ENCODE data around the gene RASA2.

RASA2 gene

DNA sequence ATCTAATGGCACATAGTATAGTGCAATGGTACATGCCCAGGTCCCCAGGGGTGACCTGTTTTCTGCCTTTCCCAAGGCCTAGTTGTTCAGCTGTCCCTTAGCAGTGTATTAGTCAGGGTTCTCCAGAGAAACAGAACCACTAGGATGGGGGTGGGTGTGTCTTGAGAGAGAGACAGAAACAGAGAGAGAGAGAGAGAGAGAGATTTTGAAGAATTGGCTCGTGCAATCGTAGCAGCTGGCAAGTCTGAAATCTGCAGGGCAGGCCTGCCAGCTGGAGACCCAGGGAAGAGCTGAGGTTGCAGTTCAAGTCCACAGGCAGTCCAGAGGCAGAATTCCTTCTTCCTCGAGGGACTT is 160.7 kb downstream of the RASA2 start:
- H3K4me3 ChIP-seq (ENCODE audit: low read depth, low read length), result no peak overlapping the region
- TF ChIP-seq, protein P1, sequence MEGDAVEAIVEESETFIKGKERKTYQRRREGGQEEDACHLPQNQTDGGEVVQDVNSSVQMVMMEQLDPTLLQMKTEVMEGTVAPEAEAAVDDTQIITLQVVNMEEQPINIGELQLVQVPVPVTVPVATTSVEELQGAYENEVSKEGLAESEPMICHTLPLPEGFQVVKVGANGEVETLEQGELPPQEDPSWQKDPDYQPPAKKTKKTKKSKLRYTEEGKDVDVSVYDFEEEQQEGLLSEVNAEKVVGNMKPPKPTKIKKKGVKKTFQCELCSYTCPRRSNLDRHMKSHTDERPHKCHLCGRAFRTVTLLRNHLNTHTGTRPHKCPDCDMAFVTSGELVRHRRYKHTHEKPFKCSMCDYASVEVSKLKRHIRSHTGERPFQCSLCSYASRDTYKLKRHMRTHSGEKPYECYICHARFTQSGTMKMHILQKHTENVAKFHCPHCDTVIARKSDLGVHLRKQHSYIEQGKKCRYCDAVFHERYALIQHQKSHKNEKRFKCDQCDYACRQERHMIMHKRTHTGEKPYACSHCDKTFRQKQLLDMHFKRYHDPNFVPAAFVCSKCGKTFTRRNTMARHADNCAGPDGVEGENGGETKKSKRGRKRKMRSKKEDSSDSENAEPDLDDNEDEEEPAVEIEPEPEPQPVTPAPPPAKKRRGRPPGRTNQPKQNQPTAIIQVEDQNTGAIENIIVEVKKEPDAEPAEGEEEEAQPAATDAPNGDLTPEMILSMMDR (IDR thresholded peaks at IDR 0.05; ENCODE audit: low read depth, low read length, missing control alignments), result no peak
- no peak for DNase-seq (ENCODE audit: low read depth)
- in situ Hi-C loops (cut with HindIII; ENCODE audit: low sequenced_read_pairs), result no loop called here

DNA sequence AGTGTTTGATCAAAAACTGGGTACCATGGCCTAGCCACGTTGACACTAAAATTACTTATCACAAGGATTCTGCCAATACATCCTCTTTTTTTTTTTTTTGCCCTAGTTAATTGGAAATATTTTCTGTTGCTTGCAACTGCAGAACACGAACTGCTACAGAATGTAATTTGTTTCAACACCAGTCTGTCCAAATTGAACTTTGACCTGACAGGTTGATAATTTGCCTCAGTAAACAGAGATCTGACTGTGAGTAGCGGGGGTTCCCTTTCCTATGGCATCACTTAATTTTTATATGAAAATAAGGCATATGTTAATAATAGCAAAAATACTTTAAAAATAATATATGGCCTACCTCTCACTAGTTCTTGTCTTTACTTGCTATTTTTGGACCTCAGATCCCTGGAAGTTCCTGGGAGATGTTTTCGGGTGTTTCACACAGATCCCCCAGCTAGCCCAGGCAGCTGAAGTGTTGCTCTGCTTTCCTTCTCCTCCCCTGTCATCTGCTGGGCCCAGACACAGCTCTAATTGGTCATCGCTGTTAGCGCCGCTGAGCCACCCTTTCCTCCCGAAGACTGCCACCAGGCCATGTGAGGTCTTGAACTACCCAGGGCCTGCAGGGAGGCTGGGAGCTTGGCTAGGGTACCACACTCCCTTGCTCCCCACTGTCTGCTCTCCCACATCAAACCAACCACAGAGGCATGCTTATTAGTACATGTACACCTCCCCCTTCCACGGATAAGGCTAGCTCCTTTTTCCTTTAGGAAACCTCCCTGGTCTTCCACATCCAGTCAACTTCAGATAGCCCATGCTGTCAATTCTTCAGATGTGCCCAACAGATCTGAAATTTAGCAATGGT is 161.5 kb downstream of the RASA2 start:
- no peak for DNase-seq (ENCODE audit: low read depth)
- TF ChIP-seq, protein P1 (IDR thresholded peaks at IDR 0.05; ENCODE audit: low read depth, low read length, missing control alignments), result no peak
- H3K4me3 ChIP-seq (ENCODE audit: low read depth, low read length), result no peak overlapping the region
- in situ Hi-C loops (cut with HindIII; ENCODE audit: low sequenced_read_pairs), result no loop called here

DNA sequence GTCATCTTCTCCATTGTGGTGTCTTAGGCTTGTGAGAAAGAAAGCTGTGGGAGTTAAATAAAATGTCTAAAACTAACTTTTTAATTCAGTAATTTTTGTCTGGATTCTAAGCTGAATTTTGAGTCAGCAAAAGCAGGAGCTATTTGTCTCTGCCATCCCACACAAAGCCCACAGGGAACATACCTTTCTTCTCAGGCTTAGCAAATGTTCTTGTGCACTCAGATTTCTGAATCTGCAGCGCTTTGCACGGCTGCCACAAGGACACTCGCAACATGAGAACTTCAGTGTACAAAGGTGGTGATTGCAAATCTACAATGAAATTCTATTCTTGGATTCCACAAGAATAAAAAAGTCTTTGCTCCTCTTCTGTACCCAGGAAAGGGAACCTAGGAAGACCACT is 163.0 kb downstream of the RASA2 start:
- TF ChIP-seq, protein P1 (IDR thresholded peaks at IDR 0.05; ENCODE audit: low read depth, low read length, missing control alignments), result no peak
- no peak for DNase-seq (ENCODE audit: low read depth)
- in situ Hi-C loops (cut with HindIII; ENCODE audit: low sequenced_read_pairs), result no loop called here
- H3K4me3 ChIP-seq (ENCODE audit: low read depth, low read length), result no peak overlapping the region

DNA sequence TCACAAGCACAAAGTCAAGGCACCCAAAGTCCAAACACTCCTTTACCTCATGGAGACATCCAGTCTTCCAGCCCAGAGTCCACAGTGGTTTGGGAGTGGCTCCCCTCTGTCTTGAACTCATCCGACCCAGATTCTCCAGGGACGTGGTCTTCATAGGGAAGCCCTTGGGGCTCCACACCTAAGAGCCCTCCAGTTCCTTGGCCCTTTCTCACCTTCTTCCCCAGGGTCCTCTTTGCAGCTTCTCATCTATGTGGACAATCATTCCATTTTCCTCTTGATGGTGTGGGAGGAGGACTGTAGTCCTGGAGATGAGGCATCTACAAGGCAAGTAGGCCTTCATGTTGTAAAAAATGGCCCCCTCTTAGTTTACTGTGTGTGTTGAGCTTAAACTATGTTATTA is 164.0 kb downstream of the RASA2 start:
- TF ChIP-seq, protein P1 (IDR thresholded peaks at IDR 0.05; ENCODE audit: low read depth, low read length, missing control alignments), result no peak
- in situ Hi-C loops (cut with HindIII; ENCODE audit: low sequenced_read_pairs), result no loop called here
- no peak for DNase-seq (ENCODE audit: low read depth)
- no peak overlapping the region for H3K4me3 ChIP-seq (ENCODE audit: low read depth, low read length)

DNA sequence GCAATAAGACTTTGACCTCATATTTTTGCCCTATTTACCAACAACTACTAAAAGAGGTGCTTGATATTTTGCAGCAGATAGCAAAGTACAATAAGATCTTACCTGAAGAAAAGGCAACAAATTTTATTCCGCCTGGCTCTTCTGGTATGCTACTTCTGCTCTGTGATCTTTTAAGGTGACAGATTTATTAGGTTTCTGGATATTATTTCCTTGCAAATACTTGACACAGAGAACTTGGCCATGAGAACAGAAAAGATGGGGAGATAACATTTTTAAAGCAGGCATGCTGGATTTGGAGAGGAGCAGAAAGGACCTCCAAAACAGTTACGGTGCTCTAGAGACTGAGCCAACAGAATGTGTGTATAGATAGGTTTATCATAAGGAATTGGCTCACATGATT is 164.6 kb downstream of the RASA2 start:
- in situ Hi-C loops (cut with HindIII; ENCODE audit: low sequenced_read_pairs), result no loop called here

DNA sequence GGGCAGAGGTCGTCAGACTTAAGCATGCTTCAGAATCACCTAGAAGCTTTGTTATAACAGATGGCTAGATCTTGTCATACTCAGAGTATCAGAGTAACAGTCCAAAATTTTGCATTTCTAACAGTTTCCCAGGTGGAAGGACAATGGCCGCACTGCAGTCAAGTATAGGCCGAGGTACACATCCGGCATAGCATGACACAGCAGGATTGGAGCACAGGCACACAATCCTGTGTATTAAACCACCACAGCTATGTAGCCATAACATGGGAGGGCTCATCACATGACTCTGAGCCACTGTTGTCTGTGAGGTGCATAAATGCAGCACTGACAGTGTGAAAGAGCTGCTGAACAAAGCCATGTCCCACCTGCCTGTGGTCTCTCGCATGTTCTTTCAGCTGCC is 165.5 kb downstream of the RASA2 start:
- no peak overlapping the region for H3K4me3 ChIP-seq (ENCODE audit: low read depth, low read length)
- in situ Hi-C loops (cut with HindIII; ENCODE audit: low sequenced_read_pairs), result no loop called here
- DNase-seq (ENCODE audit: low read depth), result no peak
- TF ChIP-seq, protein P1 (IDR thresholded peaks at IDR 0.05; ENCODE audit: low read depth, low read length, missing control alignments), result no peak

More for the DNA sequence above, 164.6 kb downstream of the RASA2 start:
- H3K4me3 ChIP-seq (ENCODE audit: low read depth, low read length), result no peak overlapping the region
- no peak for DNase-seq (ENCODE audit: low read depth)
- TF ChIP-seq, protein P1 (IDR thresholded peaks at IDR 0.05; ENCODE audit: low read depth, low read length, missing control alignments), result no peak

Measured in astrocyte of the cerebellum (primary cell).